HepG2 (cell line): ENCODE results near the gene USP7. TPM values are rescaled to one million over a fixed set of nuclear protein-coding genes. Genes with fewer than 3 reads are reported as not detected.

Experiments used
- ATAC-seq: fragments of 200-7000 bp; cut with Tn5 transposase; 3 replicates; pipeline ENCODE4 v1.9.1; 2020; ENCODE audit warnings: mild to moderate bottlenecking, moderate library complexity
- BruUV-seq: library from RNA; stranded (reverse); fragments of 400-500 nt; replicated peaks from 2 replicates; lab custom pipeline; 2021; lab: Mats Ljungman, UMichigan
- CTCF ChIA-PET: fragments of 300-600 bp; formaldehyde crosslinking; extraction: SDS; loops from one replicate; lab custom pipeline; 2021; ENCODE audit warnings: low total read pairs, inconsistent platforms, low intra/inter-chr PET ratio; lab: Yijun Ruan, JAX
- POLR2A ChIA-PET: fragments of 350-600 bp; sonication (Branson Sonifier 250); formaldehyde crosslinking; loops from one replicate; lab custom pipeline; 2020; ENCODE audit warnings: antibody characterized with exemption, inconsistent platforms; lab: Yijun Ruan, JAX
- DNase-seq: peaks from one replicate; pipeline ENCODE4 v3.0.0-alpha.2; 2015; ENCODE audit warnings: low spot score
- FAIRE-seq: peaks from 3 replicates; lab custom pipeline; 2011; peaks lifted over from hg19 to GRCh38; lab: Jason Lieb, UNC
- H2AFZ ChIP-seq: one replicate; pipeline ENCODE4 v1.6.1; 2011; ENCODE audit warnings: low read length, inconsistent platforms
- H3K27ac ChIP-seq: fragments of 300-600 bp; 3 replicates; pipeline ENCODE4 v1.8.0; 2011; ENCODE audit warnings: mixed run types, mild to moderate bottlenecking, mixed read lengths, low read length, inconsistent platforms; ENCODE audit not compliant: insufficient read depth; ENCODE audit errors: extremely low read length
- H3K27me3 ChIP-seq, 2 experiments: fragments of 200-600 bp in 1 of 2; 2 replicates in 1 of 2; 3 replicates in 1 of 2; pipeline versions ENCODE4 v1.6.0 to v1.8.0; 2011; ENCODE audit warnings: low read length in 2 of 2, mild to moderate bottlenecking in 2 of 2, moderate library complexity in 2 of 2, inconsistent platforms in 1 of 2; ENCODE audit not compliant: insufficient read depth in 2 of 2, control insufficient read depth in 1 of 2
- H3K36me3 ChIP-seq, 2 experiments: fragments of 200-600 bp in 1 of 2; replicated peaks in 1 of 2; 2 replicates in 1 of 2; 3 replicates in 1 of 2; pipeline versions ENCODE4 v1.5.1 to v1.8.0; 2011; ENCODE audit warnings: low read length in 2 of 2, inconsistent platforms in 1 of 2; ENCODE audit not compliant: insufficient read depth in 2 of 2, control insufficient read depth in 1 of 2
- H3K4me1 ChIP-seq: 2 replicates; pipeline ENCODE4 v1.5.1; 2012; ENCODE audit warnings: low read length, inconsistent platforms; ENCODE audit not compliant: insufficient read depth
- H3K4me2 ChIP-seq: 2 replicates; pipeline ENCODE4 v1.6.0; 2011; ENCODE audit warnings: low read depth, low read length, inconsistent platforms
- H3K4me3 ChIP-seq, 3 experiments: fragments of 200-600 bp in 1 of 3; sonication (generic), shearing (Covaris generic) in 1 of 3; replicated peaks in 1 of 3; 2 replicates each; pipeline ENCODE4 v1.5.1; 2011 to 2016; ENCODE audit warnings: low read length in 3 of 3, inconsistent platforms in 2 of 3, low read depth in 2 of 3, mild to moderate bottlenecking in 2 of 3, control low read depth in 1 of 3, mixed read lengths in 1 of 3; ENCODE audit not compliant: insufficient read depth in 1 of 3
- H3K79me2 ChIP-seq: one replicate; pipeline ENCODE4 v1.6.1; 2011; ENCODE audit warnings: low read length, inconsistent platforms; ENCODE audit not compliant: insufficient read depth
- H3K9ac ChIP-seq: 2 replicates; pipeline ENCODE4 v1.6.0; 2011; ENCODE audit warnings: mild to moderate bottlenecking, low read depth, low read length, inconsistent platforms; ENCODE audit not compliant: insufficient read depth
- H3K9me3 ChIP-seq: 2 replicates; pipeline ENCODE4 v1.5.1; 2012; ENCODE audit warnings: mild to moderate bottlenecking, low read length
- H4K20me1 ChIP-seq: 2 replicates; pipeline ENCODE4 v1.6.0; 2011; ENCODE audit warnings: inconsistent platforms, mild to moderate bottlenecking, low read length, moderate library complexity; ENCODE audit not compliant: insufficient read depth
- ARID2 ChIP-seq: sonication (generic); formaldehyde crosslinking; IDR thresholded peaks from 2 replicates; pipeline ENCODE4 v1.8.1; 2022; ENCODE audit warnings: mild to moderate bottlenecking, missing genetic modification reagents, borderline replicate concordance
- HNRNPL ChIP-seq: fragments of 200-400 bp; formaldehyde crosslinking; IDR thresholded peaks from 2 replicates; pipeline ENCODE4 v1.6.1; 2017; ENCODE audit warnings: mild to moderate bottlenecking, low read depth, low read length
- PHF8 ChIP-seq: sonication (generic); formaldehyde crosslinking; IDR thresholded peaks from 2 replicates; pipeline ENCODE4 v1.5.0; 2020; ENCODE audit warnings: missing genetic modification reagents
- POLR2A ChIP-seq, 2 experiments: IDR thresholded peaks; 2 replicates each; pipeline ENCODE4 v1.6.1; 2011; ENCODE audit warnings: low read depth in 2 of 2, low read length in 2 of 2, mild to moderate bottlenecking in 1 of 2, moderate library complexity in 1 of 2; ENCODE audit not compliant: insufficient read depth in 1 of 2
- PTBP1 ChIP-seq: fragments of 200-400 bp; formaldehyde crosslinking; IDR thresholded peaks from 2 replicates; pipeline ENCODE4 v1.6.1; 2018; ENCODE audit warnings: low read length, low read depth; ENCODE audit not compliant: poor library complexity, severe bottlenecking
- RBM39 ChIP-seq: fragments of 200-400 bp; formaldehyde crosslinking; IDR thresholded peaks from one replicate; pipeline ENCODE4 v1.6.1; 2018; ENCODE audit warnings: antibody characterized with exemption, mild to moderate bottlenecking, low read depth, low read length; ENCODE audit not compliant: poor library complexity, severe bottlenecking
- SOX13 ChIP-seq, 3 experiments: fragments of 450-650 bp in 1 of 3; sonication (generic) in 1 of 3; formaldehyde crosslinking in 1 of 3; IDR thresholded peaks in 2 of 3; conservative IDR thresholded peaks in 1 of 3; 2 replicates each; pipeline versions ENCODE4 v1.5.0 to v1.6.1; 2016 to 2020; ENCODE audit warnings: antibody characterized with exemption in 1 of 3, mild to moderate bottlenecking in 1 of 3, missing compliant biosample characterization in 1 of 3, missing genetic modification reagents in 1 of 3, moderate library complexity in 1 of 3
- ZC3H4 ChIP-seq: sonication (generic); formaldehyde crosslinking; IDR thresholded peaks from 2 replicates; pipeline ENCODE4 v1.4.0; 2020; ENCODE audit warnings: missing genetic modification reagents, borderline replicate concordance
- ZFX ChIP-seq: sonication (generic); formaldehyde crosslinking; IDR thresholded peaks from 2 replicates; pipeline ENCODE4 v1.4.0; 2020; ENCODE audit warnings: mild to moderate bottlenecking, low read depth, missing genetic modification reagents, moderate library complexity
- ZNF24 ChIP-seq: fragments of 450-650 bp; IDR thresholded peaks from 2 replicates; pipeline ENCODE4 v1.6.1; 2017; ENCODE audit warnings: antibody characterized with exemption, mild to moderate bottlenecking
- ZNF280D ChIP-seq: sonication (generic); formaldehyde crosslinking; IDR thresholded peaks from 2 replicates; pipeline ENCODE4 v1.5.1; 2020; ENCODE audit warnings: mild to moderate bottlenecking, missing genetic modification reagents
- ZNF331 ChIP-seq: sonication (generic); formaldehyde crosslinking; IDR thresholded peaks from 2 replicates; pipeline ENCODE4 v1.4.0; 2020; ENCODE audit warnings: missing genetic modification reagents
- ZNF382 ChIP-seq: sonication (generic); formaldehyde crosslinking; IDR thresholded peaks from 2 replicates; pipeline ENCODE4 v1.5.0; 2020; ENCODE audit warnings: missing genetic modification reagents, mild to moderate bottlenecking, borderline replicate concordance
- ZNF484 ChIP-seq: sonication (generic); formaldehyde crosslinking; IDR thresholded peaks from 2 replicates; pipeline ENCODE4 v1.5.1; 2020; ENCODE audit warnings: mild to moderate bottlenecking, low read depth, missing genetic modification reagents, borderline replicate concordance
- ZNF615 ChIP-seq: sonication (generic); formaldehyde crosslinking; IDR thresholded peaks from 2 replicates; pipeline ENCODE4 v1.5.0; 2020; ENCODE audit warnings: mild to moderate bottlenecking, missing genetic modification reagents, borderline replicate concordance
- ZNF841 ChIP-seq: sonication (generic); formaldehyde crosslinking; IDR thresholded peaks from 2 replicates; pipeline ENCODE4 v1.8.1; 2023; ENCODE audit warnings: missing genetic modification reagents, borderline replicate concordance
- ZSCAN22 ChIP-seq: sonication (generic); formaldehyde crosslinking; IDR thresholded peaks from 2 replicates; pipeline ENCODE4 v1.4.0; 2020; ENCODE audit warnings: mild to moderate bottlenecking, missing genetic modification reagents
- WGBS: methylation state at CpG from one replicate; pipeline ENCODE4 v1.1.6; 2017; ENCODE audit warnings: low lambda C conversion rate; 5-methylcytosine and 5-hydroxymethylcytosine counted together
- in situ Hi-C: cut with HindIII; loops from 2 replicates; pipeline ENCODE4 v1.10.0; 2017; ENCODE audit warnings: low pct_unique_long_range_greater_than_20kb; ENCODE audit not compliant: extremely low pct_ligation_motif_present
- intact Hi-C: fragments of 100-400 bp; cut with micrococcal nuclease; formaldehyde crosslinking; loops from one replicate; pipeline ENCODE4 v1.10.0; 2022; ENCODE audit not compliant: unreplicated experiment
- polyA plus RNA-seq, 8 experiments: library from polyadenylated mRNA; depleted of rRNA in 3 of 8; stranded (reverse) in 7 of 8; unstranded in 1 of 8; fragments of >200 nt; fragmentation: Illumina TruSeq in 4 of 8; extraction: Trizol in 4 of 8; gene quantifications; 2 replicates each; pipeline versions ENCODE4 v1.2.1 to v1.2.3, GENCODE V29; 2011 to 2016; ENCODE audit warnings: low read depth in 4 of 8, missing spikeins in 1 of 8, mixed read lengths in 1 of 8; ENCODE audit not compliant: insufficient read depth in 1 of 8
- total RNA-seq, 5 experiments: library from RNA; depleted of rRNA; stranded (reverse); fragments of >200 nt; fragmentation: Illumina TruSeq; extraction: Trizol; gene quantifications; 2 replicates each; pipeline ENCODE4 v1.2.3, GENCODE V29; 2016; ENCODE audit warnings: low read depth in 1 of 5

USP7 gene
- total and polyA plus RNA-seq, 2 of the 13 experiments (the other 11 are each of a cell fraction or from before 2014, with no cell fraction given): 52.5 to 173 TPM

GRCh38 chr16:8859913-8860881 is 103.5 kb downstream of the USP7 start (continued):
- TF ChIP-seq ZSCAN22 (CRISPR knock-in tag) (no peak), ZNF615 (CRISPR knock-in tag) (peak; percentile 24; the same call in 1 of the 2 replicates), ZNF841 (CRISPR knock-in tag) (no peak), RBM39 (peak; percentile 29), ARID2 (peak; percentile 73; the same call in 1 of the 2 replicates)

GRCh38 chr16:8858994-8859912 is 104.5 kb downstream of the USP7 start:
- H3K4me1 ChIP-seq: peaks cover 54% of the 10 kb centered on the region
- no peak overlapping the region for H3K4me2 ChIP-seq
- in situ Hi-C loops: no loop called here
- TF ChIP-seq SOX13 (IDR thresholded peaks at IDR 0.05) (no peak), SOX13 (CRISPR knock-in tag; conservative IDR thresholded peaks at IDR 0.05 in 1 of 2, IDR thresholded peaks at IDR 0.05 in 1 of 2) (no peak), ZFX (CRISPR knock-in tag) (no peak), ZNF24 (no peak), ZC3H4 (CRISPR knock-in tag) (no peak), ZNF484 (no peak), PTBP1 (peak; percentile 84), ZNF331 (CRISPR knock-in tag) (no peak), PHF8 (CRISPR knock-in tag) (no peak), HNRNPL (no peak), ZNF280D (CRISPR knock-in tag) (no peak), ZNF382 (CRISPR knock-in tag) (no peak), POLR2A (IDR thresholded peaks at IDR 0.05; ENCODE audit: insufficient read depth in 1 of 2, low read depth in 2 of 2, low read length in 2 of 2) (peak in 1 of 2 experiments; percentile 44; a peak in 2 of 4 replicates)

More at GRCh38 chr16:8858994-8859912, 104.5 kb downstream of the USP7 start:
- ATAC-seq (no peak), FAIRE-seq (no peak), DNase-seq (no peak)
- H3K27ac ChIP-seq: peak overlapping the region; percentile 68
- no peak overlapping the region for H3K4me3 ChIP-seq
- no peaks in the 10 kb centered on the region for H3K27me3 ChIP-seq
- peaks cover 36% of the 10 kb centered on the region; the same call in 1 of the 2 replicates for H4K20me1 ChIP-seq
- peaks cover 57% of the 10 kb centered on the region for H3K79me2 ChIP-seq
- intact Hi-C loops: no loop called here
- H3K9ac ChIP-seq: no peak overlapping the region
- WGBS: 97% methylated on average over 31 of the region's 31 CpGs
- no peaks in the 10 kb centered on the region for H3K9me3 ChIP-seq
- no TSS peak for BruUV-seq
- ChIA-PET CTCF (interaction anchor here (0.9 kb wide), 1 partner anchor 67 kb away, joined by 3 read pairs; no protein-coding TSS in a partner anchor), POLR2A (interaction anchor here (0.5 to 3.5 kb wide), 11 partner anchors 7 to 1503 kb away, joined by 3 to 46 read pairs (median 4); partner anchors contain the start of genes CARHSP1, PMM2 and TMEM186)
- peaks cover 37 to 46% of the 10 kb centered on the region in 2 experiments for H3K36me3 ChIP-seq
- no peak overlapping the region for H2AFZ ChIP-seq
